Measurements from ENCODE around the gene TRIM10.

The TRIM10 gene

GRCh38 chr6:30206152-30206551 lies 45.1 kb upstream of the TRIM10 start:
- POLR2A ChIA-PET, result interaction anchor here (1.3 kb wide), 1 partner anchor 104 kb away, joined by 3 read pairs; no protein-coding TSS in a partner anchor
- Histone ChIP-seq H3K4me3 (ENCODE audit: low read depth, low read length) (no peak overlapping the region), H3K36me3 (ENCODE audit: control insufficient read depth in 2 of 2, insufficient read depth in 1 of 2, low read length in 2 of 2) (peaks cover 6 to 7% of the 10 kb centered on the region in 2 experiments; a peak in 2 of 3 replicates), H3K9me3 (ENCODE audit: control insufficient read depth, insufficient read depth, low read depth, low read length) (no peaks in the 10 kb centered on the region), H3K4me1 (ENCODE audit: control insufficient read depth, insufficient read depth, low read length) (peaks cover 34% of the 10 kb centered on the region), H3K27ac (ENCODE audit: extremely low read depth, low read depth, low read length) (no peak overlapping the region)
- no peak for TF ChIP-seq ZNF513 (tag by site-specific recombination; IDR thresholded peaks at IDR 0.05)
- TF ChIP-seq ZIC2 (tag by site-specific recombination; IDR thresholded peaks at IDR 0.05), result peak; percentile 36
- TF ChIP-seq ZFHX2 (tag by site-specific recombination; conservative IDR thresholded peaks at IDR 0.05), result no peak
- CTCF ChIA-PET, result interaction anchor here (1.0 to 1.4 kb wide), 3 partner anchors 75 to 102 kb away, joined by 3 to 4 read pairs (median 3); no protein-coding TSS in a partner anchor

- peaks cover 13 to 22% of the 10 kb centered on the region in 2 experiments; a peak in 2 of 3 replicates for H3K36me3 ChIP-seq (ENCODE audit: control insufficient read depth in 2 of 2, insufficient read depth in 1 of 2, low read length in 2 of 2)
- ChIA-PET CTCF (interaction anchor here (0.6 to 1.6 kb wide), 7 partner anchors 8 to 1253 kb away, joined by 3 to 12 read pairs (median 3); no protein-coding TSS in a partner anchor), POLR2A (interaction anchor here (1.1 to 1.3 kb wide), 2 partner anchors 9 kb away, joined by 3 to 6 read pairs; partner anchors contain the start of gene TRIM26)
- TF ChIP-seq ATF2 (tag by site-specific recombination; IDR thresholded peaks at IDR 0.05; ENCODE audit: low read depth) (peak; percentile 38; the same call in 1 of the 2 replicates), SP3 (tag by site-specific recombination; IDR thresholded peaks at IDR 0.05) (no peak)
- H3K9me3 ChIP-seq (ENCODE audit: control insufficient read depth, insufficient read depth, low read depth, low read length), result no peaks in the 10 kb centered on the region
- no peak overlapping the region for H3K4me3 ChIP-seq (ENCODE audit: low read depth, low read length)
- H3K27ac ChIP-seq (ENCODE audit: extremely low read depth, low read depth, low read length), result no peak overlapping the region
- H3K4me1 ChIP-seq (ENCODE audit: control insufficient read depth, insufficient read depth, low read length), result peaks cover 23% of the 10 kb centered on the region
Observed at GRCh38 chr6:30204116-30204515, 43.1 kb upstream of the TRIM10 start.

- ChIA-PET CTCF (interaction anchor here (0.9 kb wide), 1 partner anchor 17 kb away, joined by 3 read pairs; no protein-coding TSS in a partner anchor), POLR2A (interaction anchor here (1.6 kb wide), 1 partner anchor 11 kb away, joined by 5 read pairs; the partner anchor contains the start of gene TRIM26)
- Histone ChIP-seq H3K27ac (ENCODE audit: extremely low read depth, low read depth, low read length) (no peak overlapping the region), H3K36me3 (ENCODE audit: control insufficient read depth in 2 of 2, insufficient read depth in 1 of 2, low read length in 2 of 2) (peaks cover 20 to 38% of the 10 kb centered on the region in 2 experiments; a peak in 2 of 3 replicates), H3K4me1 (ENCODE audit: control insufficient read depth, insufficient read depth, low read length) (peaks cover 7% of the 10 kb centered on the region), H3K9me3 (ENCODE audit: control insufficient read depth, insufficient read depth, low read depth, low read length) (no peaks in the 10 kb centered on the region), H3K4me3 (ENCODE audit: low read depth, low read length) (no peak overlapping the region)
- TF ChIP-seq ZNF677 (tag by site-specific recombination; IDR thresholded peaks at IDR 0.05), result no peak
- TF ChIP-seq ZNF623 (tag by site-specific recombination; IDR thresholded peaks at IDR 0.05), result no peak
- TF ChIP-seq ZBTB8A (tag by site-specific recombination; IDR thresholded peaks at IDR 0.05), result no peak
- no peak for TF ChIP-seq ELK4 (IDR thresholded peaks at IDR 0.05; ENCODE audit: borderline replicate concordance, low read depth, low read length)
- TF ChIP-seq ZNF132 (tag by site-specific recombination; IDR thresholded peaks at IDR 0.05; ENCODE audit: borderline replicate concordance), result no peak
- no peak for TF ChIP-seq SETDB1 (IDR thresholded peaks at IDR 0.05; ENCODE audit: insufficient read length, low read length)
- no peak for TF ChIP-seq ZNF785 (tag by site-specific recombination; IDR thresholded peaks at IDR 0.05)
- no peak for TF ChIP-seq ZNF302 (tag by site-specific recombination; IDR thresholded peaks at IDR 0.05; ENCODE audit: low read depth)
- TF ChIP-seq ZNF585B (tag by site-specific recombination; IDR thresholded peaks at IDR 0.05), result no peak
- no peak for TF ChIP-seq SP3 (tag by site-specific recombination; IDR thresholded peaks at IDR 0.05)
- no peak for TF ChIP-seq PRDM6 (tag by site-specific recombination; IDR thresholded peaks at IDR 0.05)
- no peak for TF ChIP-seq ZNF560 (tag by site-specific recombination; IDR thresholded peaks at IDR 0.05; ENCODE audit: borderline replicate concordance)
- no peak for TF ChIP-seq ZNF449 (tag by site-specific recombination; IDR thresholded peaks at IDR 0.05)
- TF ChIP-seq ZNF211 (tag by site-specific recombination; IDR thresholded peaks at IDR 0.05; ENCODE audit: low read depth), result no peak
- TF ChIP-seq TCF7L2 (IDR thresholded peaks at IDR 0.05; ENCODE audit: borderline replicate concordance, low read depth, low read length), result no peak
- no peak for TF ChIP-seq BCL11A (tag by site-specific recombination; IDR thresholded peaks at IDR 0.05; ENCODE audit: low read depth)
Observed at GRCh38 chr6:30202366-30202765, 41.4 kb upstream of the TRIM10 start.
